Transverse colon (tissue), 4 donors: Measurements from ENCODE around the gene CREB5. TPM values are rescaled to one million over a fixed set of nuclear protein-coding genes. Genes with fewer than 3 reads are reported as not detected.

ENCODE experiments used
- DNase-seq: peaks from one replicate; pipeline ENCODE4 v3.0.0-alpha.2; 2019
- H3K27ac ChIP-seq, 4 donors: fragments of 200-600 bp; sonication (generic); 2 replicates each; pipeline ENCODE4 v1.5.1; 2016 to 2018; ENCODE audit warnings: inconsistent platforms in 4 of 4
- H3K27me3 ChIP-seq: fragments of 200-600 bp; sonication (generic); 2 replicates; pipeline ENCODE4 v1.5.1; 2017; ENCODE audit warnings: inconsistent platforms
- H3K36me3 ChIP-seq, 4 donors: fragments of 200-600 bp; sonication (generic); 2 replicates each; pipeline ENCODE4 v1.5.1; 2017 to 2019; ENCODE audit warnings: inconsistent platforms in 4 of 4
- H3K4me1 ChIP-seq, 4 donors: fragments of 200-600 bp; sonication (generic); 2 replicates each; pipeline ENCODE4 v1.5.1; 2017 to 2020; ENCODE audit warnings: inconsistent platforms in 4 of 4
- H3K4me3 ChIP-seq, 4 donors: fragments of 200-600 bp; sonication (generic); 1 replicate in 1 of 4; 2 replicates in 3 of 4; pipeline versions ENCODE4 v1.5.1 to v1.6.1; 2017 to 2019; ENCODE audit warnings: inconsistent platforms in 4 of 4
- H3K9me3 ChIP-seq, 2 donors: fragments of 200-600 bp; sonication (generic); 2 replicates each; pipeline ENCODE4 v1.5.1; 2017 to 2019; ENCODE audit warnings: inconsistent platforms in 2 of 2
- EP300 ChIP-seq: sonication (generic); formaldehyde crosslinking; IDR thresholded peaks from one replicate; pipeline ENCODE4 v1.6.1; 2017; ENCODE audit warnings: antibody characterized with exemption, low read depth
- POLR2A ChIP-seq: fragments of 450-650 bp; IDR thresholded peaks from one replicate; pipeline ENCODE4 v1.6.1; 2016; ENCODE audit warnings: antibody characterized with exemption, mild to moderate bottlenecking, moderate library complexity
- POLR2AphosphoS5 ChIP-seq, 3 donors: sonication (generic); formaldehyde crosslinking; IDR thresholded peaks; one replicate each; pipeline ENCODE4 v1.6.1; 2016; ENCODE audit warnings: antibody characterized with exemption in 3 of 3
- WGBS, 2 donors: methylation state at CpG; one replicate each; pipeline ENCODE4 v1.1.5; 2018; ENCODE audit warnings: low coverage in 1 of 2; 5-methylcytosine and 5-hydroxymethylcytosine counted together
- in situ Hi-C, 4 donors: fragments of 200-750 bp; cut with MboI; loops; one replicate each; pipeline versions ENCODE4 v1.15.0 to v1.15.1; 2017; ENCODE audit warnings: low sequenced_read_pairs in 3 of 4, low pct_ligation_motif_present in 1 of 4, low pct_unique_long_range_greater_than_20kb in 1 of 4
- intact Hi-C: fragments of 100-400 bp; cut with DNase I; formaldehyde crosslinking; loops from one replicate; pipeline ENCODE4 v1.15.1; 2023; ENCODE audit warnings: low total_unique reads
- total RNA-seq, 4 donors: library from RNA; depleted of rRNA; stranded (reverse); fragments of >200 nt; gene quantifications; one replicate each; pipeline ENCODE4 v1.1.0, GENCODE V29; 2016
- TF ChIP-seq, protein P1 (sequence below), 5 experiments: fragments of 200-600 bp in 3 of 5; fragments of 450-650 bp in 2 of 5; sonication (generic) in 3 of 5; IDR thresholded peaks; 1 replicate in 2 of 5; 2 replicates in 3 of 5; pipeline ENCODE4 v1.5.1; 2016 to 2017; ENCODE audit warnings: antibody characterized with exemption in 5 of 5, inconsistent platforms in 3 of 5, mild to moderate bottlenecking in 2 of 5, moderate library complexity in 1 of 5

The CREB5 gene
- total RNA-seq, 4 donors from 2014 or later: 3.0 to 12.2 (median 7.0) TPM

DNA sequence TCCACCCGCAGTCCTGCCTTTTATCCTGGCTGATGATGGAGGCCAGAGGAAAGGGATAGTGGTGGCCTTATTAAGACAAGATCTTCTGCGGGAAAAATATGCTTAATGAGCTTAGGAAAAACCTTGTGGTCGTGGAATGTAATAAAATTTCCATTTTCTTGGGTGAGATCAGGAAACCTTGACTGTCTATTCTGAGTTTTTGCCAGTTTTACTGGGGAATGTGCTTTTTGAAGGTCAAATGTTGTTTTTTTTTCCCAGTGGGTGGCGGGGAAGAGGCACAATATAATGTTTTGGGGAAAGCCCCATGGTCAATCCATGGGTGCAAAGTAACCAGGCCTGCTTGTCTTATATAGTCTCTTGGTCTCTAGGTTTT lies 118.5 kb downstream of the CREB5 start:
- Histone ChIP-seq H3K9me3 (no peaks in the 10 kb centered on the region), H3K4me1 (peaks cover 0 to 4% (median 0%) of the 10 kb centered on the region in 4 donors), H3K27me3 (peaks cover under 1% of the 10 kb centered on the region), H3K36me3 (no peaks in the 10 kb centered on the region), H3K4me3 (no peak overlapping the region), H3K27ac (no peak overlapping the region)
- in situ Hi-C loops (no loop called here), intact Hi-C loops (no loop called here)
- TF ChIP-seq, protein P1, sequence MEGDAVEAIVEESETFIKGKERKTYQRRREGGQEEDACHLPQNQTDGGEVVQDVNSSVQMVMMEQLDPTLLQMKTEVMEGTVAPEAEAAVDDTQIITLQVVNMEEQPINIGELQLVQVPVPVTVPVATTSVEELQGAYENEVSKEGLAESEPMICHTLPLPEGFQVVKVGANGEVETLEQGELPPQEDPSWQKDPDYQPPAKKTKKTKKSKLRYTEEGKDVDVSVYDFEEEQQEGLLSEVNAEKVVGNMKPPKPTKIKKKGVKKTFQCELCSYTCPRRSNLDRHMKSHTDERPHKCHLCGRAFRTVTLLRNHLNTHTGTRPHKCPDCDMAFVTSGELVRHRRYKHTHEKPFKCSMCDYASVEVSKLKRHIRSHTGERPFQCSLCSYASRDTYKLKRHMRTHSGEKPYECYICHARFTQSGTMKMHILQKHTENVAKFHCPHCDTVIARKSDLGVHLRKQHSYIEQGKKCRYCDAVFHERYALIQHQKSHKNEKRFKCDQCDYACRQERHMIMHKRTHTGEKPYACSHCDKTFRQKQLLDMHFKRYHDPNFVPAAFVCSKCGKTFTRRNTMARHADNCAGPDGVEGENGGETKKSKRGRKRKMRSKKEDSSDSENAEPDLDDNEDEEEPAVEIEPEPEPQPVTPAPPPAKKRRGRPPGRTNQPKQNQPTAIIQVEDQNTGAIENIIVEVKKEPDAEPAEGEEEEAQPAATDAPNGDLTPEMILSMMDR (IDR thresholded peaks at IDR 0.05): no peak
- TF ChIP-seq POLR2A (no peak), POLR2AphosphoS5 (IDR thresholded peaks at IDR 0.05) (no peak), EP300 (no peak)
- 43 to 52% methylated on average over 4 of the region's 4 CpGs for WGBS, 2 donors
- DNase-seq: no peak

DNA sequence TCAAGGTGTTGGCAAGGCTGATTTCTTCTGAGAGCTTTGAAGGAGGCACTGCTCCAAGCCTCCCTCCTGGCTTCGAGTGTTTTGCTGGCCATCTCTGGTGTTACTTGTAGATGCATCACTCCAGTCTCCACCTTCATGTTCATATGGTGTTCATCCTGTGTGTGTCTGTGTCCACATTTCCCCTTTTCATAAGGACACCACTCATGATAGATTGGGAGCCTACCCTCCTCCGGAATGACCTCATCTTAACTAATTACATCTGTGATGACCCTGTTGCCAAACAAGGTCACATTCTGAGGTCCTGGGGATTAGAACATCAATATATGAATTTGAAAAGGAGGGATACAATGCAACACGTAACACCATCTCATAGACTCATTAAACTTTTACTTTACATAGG lies 119.0 kb downstream of the CREB5 start:
- WGBS, 2 donors: 93% methylated on average over 2 to 3 of the region's 3 CpGs
- Histone ChIP-seq H3K36me3 (no peaks in the 10 kb centered on the region), H3K4me3 (no peak overlapping the region), H3K4me1 (peaks cover 0 to 4% (median 0%) of the 10 kb centered on the region in 4 donors), H3K27me3 (peaks cover 5% of the 10 kb centered on the region), H3K9me3 (no peaks in the 10 kb centered on the region), H3K27ac (no peak overlapping the region)
- intact Hi-C loops: no loop called here
- no peak for TF ChIP-seq POLR2A
- no peak for TF ChIP-seq EP300
- TF ChIP-seq, protein P1 (IDR thresholded peaks at IDR 0.05): no peak
- TF ChIP-seq POLR2AphosphoS5 (IDR thresholded peaks at IDR 0.05): no peak
- no peak for DNase-seq
- in situ Hi-C loops: no loop called here

DNA sequence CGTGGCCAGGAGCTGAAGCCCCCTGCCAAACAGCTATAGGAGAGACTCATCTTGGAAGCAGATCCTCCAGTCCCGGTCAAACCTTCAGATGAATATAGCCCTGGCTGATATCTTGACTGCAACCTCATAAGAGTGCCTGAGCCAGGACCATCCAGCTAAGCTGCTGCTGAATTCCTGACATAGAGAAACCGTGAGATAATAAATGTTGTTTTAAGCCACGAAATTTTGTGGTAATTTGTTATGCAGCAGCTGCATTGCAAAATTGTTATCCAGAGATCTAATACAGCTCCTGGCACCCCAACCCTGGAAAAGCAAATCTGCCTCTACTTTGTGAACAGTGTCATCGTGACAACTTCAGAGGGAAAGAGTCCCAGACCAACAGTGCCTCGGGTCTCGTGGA lies 119.9 kb downstream of the CREB5 start:
- intact Hi-C loops (no loop called here), in situ Hi-C loops (no loop called here)
- no peak for DNase-seq
- TF ChIP-seq EP300: no peak
- no peak for TF ChIP-seq POLR2A
- TF ChIP-seq, protein P1 (IDR thresholded peaks at IDR 0.05): no peak
- TF ChIP-seq POLR2AphosphoS5 (IDR thresholded peaks at IDR 0.05): no peak
- Histone ChIP-seq H3K36me3 (no peaks in the 10 kb centered on the region), H3K27me3 (peaks cover 5% of the 10 kb centered on the region), H3K27ac (no peak overlapping the region), H3K9me3 (no peaks in the 10 kb centered on the region), H3K4me1 (peaks cover 0 to 4% (median 0%) of the 10 kb centered on the region in 4 donors), H3K4me3 (no peak overlapping the region)
- WGBS, 2 donors: 78 to 84% methylated on average over 3 to 7 of the region's 7 CpGs

DNA sequence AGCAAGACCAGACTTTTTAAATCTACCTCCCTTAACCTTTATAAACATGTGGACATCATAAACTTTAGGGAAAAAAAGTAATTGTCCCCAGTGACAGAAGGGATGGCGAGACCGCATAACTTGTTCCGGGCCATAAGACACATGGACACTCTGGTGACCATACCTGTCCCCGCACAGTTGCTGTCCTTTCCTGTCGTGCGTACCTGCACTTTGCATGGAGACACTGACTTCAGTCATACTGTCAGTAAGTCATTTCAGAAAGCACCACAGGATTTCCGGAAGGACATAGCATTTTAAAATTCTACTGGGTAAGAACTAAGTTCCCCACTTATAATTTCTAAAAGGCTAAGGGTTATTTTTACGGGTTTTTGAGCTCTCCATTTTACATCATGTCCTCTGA lies 120.9 kb downstream of the CREB5 start:
- no peak for TF ChIP-seq EP300
- 79 to 84% methylated on average over 8 of the region's 8 CpGs for WGBS, 2 donors
- DNase-seq: no peak
- H3K27me3 ChIP-seq: peaks cover 5% of the 10 kb centered on the region
- in situ Hi-C loops: no loop called here
- no peak overlapping the region for H3K27ac ChIP-seq
- H3K36me3 ChIP-seq: no peaks in the 10 kb centered on the region
- intact Hi-C loops: no loop called here
- no peaks in the 10 kb centered on the region for H3K9me3 ChIP-seq
- H3K4me1 ChIP-seq: peaks cover 0 to 4% (median 0%) of the 10 kb centered on the region in 4 donors
- no peak overlapping the region for H3K4me3 ChIP-seq
